Stimulated activated CD4-positive, alpha-beta T cell treated with anti-CD3 and anti-CD28 coated beads, Interleukin-4, amount 100 ng/mL, for 48 hours (primary cell): ENCODE data around the gene TNNI3K.
A peak's percentile ranks its signal among the peaks of the same experiment; 100 is the strongest.
"Not testable (repeated sequence)": the region's sequence is repeated elsewhere in the genome, so short reads cannot be mapped to it uniquely, and the experiment has no call there.

Experiments used
- DNase-seq, 2 donors: peaks; one replicate each; pipeline ENCODE4 v3.0.0-alpha.2; 2020; ENCODE audit warnings: low read depth in 2 of 2

Gene TNNI3K

GRCh38 chr1:74235153-74235552, at the start of gene TNNI3K:
TNNI3K (plus strand) TSS chr1:74235387; CDS start chr1:74235452, 65 bp downstream.
- no peak for DNase-seq

GRCh38 chr1:74193908-74194307, 41.3 kb upstream of the TNNI3K start:
- no peak for DNase-seq

GRCh38 chr1:74195339-74195738, 39.8 kb upstream of the TNNI3K start:
- DNase-seq, result no peak

- DNase-seq, result no peak
Observed at GRCh38 chr1:74197255-74197654, 37.9 kb upstream of the TNNI3K start.

GRCh38 chr1:74197657-74198552, 37.3 kb upstream of the TNNI3K start, which contains the start of the genes FPGT and LRRIQ3:
FPGT (plus strand) TSS chr1:74198242; CDS start chr1:74198279, 37 bp downstream.
LRRIQ3 (minus strand) TSS chr1:74198176; CDS start chr1:74183684, 14,492 bp downstream.
- peak; percentile 92 for DNase-seq

- no peak for DNase-seq
Observed at GRCh38 chr1:74199504-74199903, 35.7 kb upstream of the TNNI3K start.

- DNase-seq, result no peak
Observed at GRCh38 chr1:74205266-74205665, 29.9 kb upstream of the TNNI3K start.

GRCh38 chr1:74215229-74215628, 20.0 kb upstream of the TNNI3K start:
- DNase-seq, result no peak

GRCh38 chr1:74222701-74223100, 12.5 kb upstream of the TNNI3K start:
- DNase-seq, result no peak

GRCh38 chr1:74223453-74223852, 11.7 kb upstream of the TNNI3K start:
- DNase-seq, result no peak

GRCh38 chr1:74236440-74236839, 1.3 kb downstream of the TNNI3K start:
- DNase-seq, result no peak

GRCh38 chr1:74237035-74237434, 1.8 kb downstream of the TNNI3K start:
- no peak for DNase-seq

- DNase-seq, result no peak
Observed at GRCh38 chr1:74237787-74238186, 2.6 kb downstream of the TNNI3K start.

GRCh38 chr1:74245168-74245772, 10.1 kb downstream of the TNNI3K start:
- DNase-seq, result no peak

- no peak for DNase-seq
Observed at GRCh38 chr1:74246315-74246714, 11.1 kb downstream of the TNNI3K start.

- no peak for DNase-seq
Observed at GRCh38 chr1:74247881-74248528, 12.8 kb downstream of the TNNI3K start.

- DNase-seq, result not testable (repeated sequence)
Observed at GRCh38 chr1:74253243-74253824, 18.1 kb downstream of the TNNI3K start.

- no peak for DNase-seq
Observed at GRCh38 chr1:74266001-74266400, 30.8 kb downstream of the TNNI3K start.

GRCh38 chr1:74271503-74271902, 36.3 kb downstream of the TNNI3K start:
- no peak for DNase-seq

GRCh38 chr1:74280642-74281396, 45.6 kb downstream of the TNNI3K start:
- no peak for DNase-seq

GRCh38 chr1:74286414-74286813, 51.2 kb downstream of the TNNI3K start:
- DNase-seq, result no peak
